HG03442 (cell line): ENCODE data around the gene CTF1.
"Not testable (repeated sequence)": the region's sequence is repeated elsewhere in the genome, so short reads cannot be mapped to it uniquely, and the experiment has no call there.

Experiments used
- ATAC-seq: cut with Tn5 transposase; IDR thresholded peaks from one replicate; pipeline ENCODE4 v1.9.1; 2021; ENCODE audit warnings: mild to moderate bottlenecking, moderate library complexity; ENCODE audit not compliant: unreplicated experiment

CTF1 gene

DNA sequence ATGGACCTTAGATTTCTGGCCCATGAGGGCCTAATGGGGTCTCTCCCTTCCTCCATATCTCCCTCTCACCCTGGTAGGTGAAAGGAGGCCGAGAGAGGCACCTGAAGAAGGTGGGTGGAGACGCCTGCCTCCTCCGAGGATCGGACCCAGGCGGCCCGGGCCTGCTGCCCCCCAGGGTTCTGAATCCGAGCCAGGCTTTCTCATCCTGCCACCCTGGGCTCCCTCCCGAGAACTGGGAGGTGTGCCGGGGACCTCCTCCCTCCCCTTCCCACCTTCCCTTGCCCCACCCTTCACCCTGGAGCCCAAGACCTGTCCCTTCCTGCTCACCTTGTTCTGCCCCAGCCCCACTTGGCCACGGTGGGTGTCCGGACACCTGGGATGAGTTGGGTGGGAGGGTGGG is 32.0 kb downstream of the CTF1 start:
- ATAC-seq, result no peak

DNA sequence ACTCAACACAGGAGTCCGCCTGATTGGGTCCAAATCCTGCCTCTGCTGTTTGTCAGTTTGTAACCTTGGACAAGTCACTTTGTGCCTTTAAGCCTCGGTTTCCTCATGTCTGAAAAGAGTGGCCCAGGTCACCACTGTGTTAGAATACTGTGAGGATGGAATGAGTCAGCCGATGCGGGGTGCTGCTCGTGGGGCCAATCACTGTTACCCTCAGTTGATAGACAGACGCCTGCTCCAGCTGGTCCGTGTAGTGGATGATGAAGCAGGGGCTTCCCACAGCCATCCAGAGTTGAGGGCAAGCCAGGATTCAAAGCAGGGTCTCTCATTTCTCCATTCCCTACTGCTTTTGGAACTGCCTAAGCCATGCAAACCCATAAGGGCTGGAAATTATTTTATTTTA is 32.8 kb downstream of the CTF1 start:
- no peak for ATAC-seq

DNA sequence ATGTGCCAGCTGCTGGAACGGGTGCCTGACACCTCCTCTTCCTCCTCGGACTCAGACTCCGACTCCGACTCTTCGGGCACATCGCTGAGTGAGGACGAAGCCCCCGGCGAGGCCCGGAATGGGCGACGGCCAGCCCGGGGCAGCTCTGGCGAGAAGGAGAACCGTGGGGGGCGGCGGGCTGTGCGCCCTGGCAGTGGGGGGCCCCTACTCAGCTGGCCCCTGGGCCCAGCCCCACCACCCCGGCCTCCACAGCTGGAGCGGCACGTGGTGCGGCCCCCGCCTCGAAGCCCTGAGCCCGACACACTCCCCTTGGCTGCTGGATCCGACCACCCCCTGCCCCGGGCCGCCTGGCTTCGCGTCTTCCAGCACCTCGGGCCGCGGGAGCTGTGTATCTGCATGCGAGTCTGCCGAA is 33.8 kb downstream of the CTF1 start:
- ATAC-seq, result no peak

DNA sequence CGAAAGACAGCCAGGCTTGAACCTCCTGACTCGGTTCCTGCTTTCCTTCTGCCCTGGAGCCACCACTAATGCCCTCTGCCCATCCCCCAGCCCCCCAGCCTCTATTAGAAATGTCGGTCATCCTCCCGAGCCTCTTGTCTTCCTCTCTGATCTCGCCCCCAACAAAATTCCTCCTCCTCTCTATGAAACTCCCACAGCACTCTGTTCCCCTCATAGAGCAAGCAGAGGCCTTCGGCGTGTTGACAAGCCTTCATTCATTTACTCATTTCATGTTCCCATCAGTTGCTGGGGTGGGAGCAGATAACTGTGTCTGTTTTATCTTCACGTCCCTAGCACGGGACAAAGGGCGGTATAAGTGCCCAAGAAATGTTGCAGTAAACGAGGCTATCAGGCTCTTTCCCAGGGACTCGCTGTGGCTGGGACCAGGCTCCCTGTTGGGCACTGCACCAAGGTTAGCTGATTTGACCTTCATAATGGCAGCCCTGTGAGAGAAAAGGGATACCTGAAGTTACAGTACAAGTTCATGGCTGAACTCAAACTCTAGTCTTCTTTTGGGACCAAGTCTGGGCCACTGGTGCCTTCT is 34.7 kb downstream of the CTF1 start:
- no peak for ATAC-seq

DNA sequence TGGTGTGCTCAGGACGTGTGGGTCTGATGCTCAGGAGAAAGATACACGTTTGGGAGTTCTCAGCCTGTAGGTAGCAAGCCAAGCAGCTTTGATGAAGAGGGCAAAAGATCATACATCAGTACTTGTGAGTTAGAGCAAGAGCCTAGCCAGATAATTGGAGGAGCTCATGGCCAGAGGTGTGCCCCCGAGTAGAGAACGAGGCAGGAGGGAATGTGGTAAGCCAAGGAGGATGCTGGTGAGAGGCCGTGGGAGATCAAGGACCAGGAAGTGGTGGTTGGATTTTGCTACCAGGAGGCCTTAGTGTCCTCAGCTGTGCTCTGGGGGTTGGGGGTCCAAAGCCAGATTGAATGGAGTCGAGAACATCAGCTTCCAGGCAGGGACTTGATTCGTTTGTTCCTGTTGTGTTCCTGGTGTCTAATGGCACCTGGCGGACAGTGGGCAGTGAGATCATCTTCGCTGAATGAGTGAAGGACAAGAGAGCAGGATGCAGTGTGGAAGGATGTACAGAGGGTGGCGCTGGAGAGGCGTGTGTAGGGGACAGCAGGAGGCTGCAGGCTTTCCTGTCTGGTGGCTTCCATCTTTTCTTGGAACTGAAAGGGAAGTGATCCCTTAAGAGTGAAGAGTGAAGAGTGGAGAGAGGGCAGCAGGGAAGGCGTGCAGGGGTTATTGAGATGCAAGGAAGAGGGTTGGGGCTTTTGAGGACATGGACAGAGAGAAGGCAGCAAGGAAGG is 38.6 kb downstream of the CTF1 start:
- no peak for ATAC-seq

DNA sequence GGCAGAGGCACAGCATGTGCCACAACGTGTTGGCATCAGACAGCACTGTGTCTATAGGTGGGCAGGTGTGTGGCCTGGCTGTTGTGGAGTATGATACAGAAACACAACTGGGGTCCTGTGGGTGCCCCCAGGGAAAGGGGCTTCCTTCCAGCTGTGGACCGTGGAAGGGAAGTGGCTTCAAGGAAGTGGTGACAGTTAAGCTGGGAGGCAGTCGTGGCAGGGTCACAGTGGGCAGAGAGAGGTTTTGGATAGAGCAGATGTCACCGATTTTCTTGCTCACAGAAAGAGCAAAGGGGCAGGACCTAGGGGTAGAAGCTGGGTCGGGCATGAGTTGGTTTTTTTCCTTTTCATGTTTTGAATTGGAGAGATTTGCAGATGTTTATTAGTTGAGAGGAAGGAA is 41.3 kb downstream of the CTF1 start:
- no peak for ATAC-seq

DNA sequence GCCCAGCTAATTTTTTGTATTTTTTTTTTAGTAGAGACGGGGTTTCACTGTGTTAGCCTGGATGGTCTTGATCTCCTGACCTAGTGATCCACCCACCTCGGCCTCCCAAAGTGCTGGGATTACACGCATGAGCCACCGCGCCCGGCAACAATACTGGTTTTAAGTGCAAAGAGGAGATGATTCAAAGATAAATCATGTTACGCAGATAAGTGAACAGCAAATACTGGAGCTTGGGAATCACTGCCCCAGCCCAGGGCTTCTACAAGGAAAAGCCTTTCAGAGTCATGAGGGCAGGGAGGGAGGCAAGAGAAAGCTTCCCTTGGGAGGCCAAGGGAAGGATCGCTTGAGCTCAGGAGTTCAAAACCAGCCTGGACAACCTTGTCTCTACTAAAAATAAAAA is 43.2 kb downstream of the CTF1 start:
- ATAC-seq, result not testable (repeated sequence)

DNA sequence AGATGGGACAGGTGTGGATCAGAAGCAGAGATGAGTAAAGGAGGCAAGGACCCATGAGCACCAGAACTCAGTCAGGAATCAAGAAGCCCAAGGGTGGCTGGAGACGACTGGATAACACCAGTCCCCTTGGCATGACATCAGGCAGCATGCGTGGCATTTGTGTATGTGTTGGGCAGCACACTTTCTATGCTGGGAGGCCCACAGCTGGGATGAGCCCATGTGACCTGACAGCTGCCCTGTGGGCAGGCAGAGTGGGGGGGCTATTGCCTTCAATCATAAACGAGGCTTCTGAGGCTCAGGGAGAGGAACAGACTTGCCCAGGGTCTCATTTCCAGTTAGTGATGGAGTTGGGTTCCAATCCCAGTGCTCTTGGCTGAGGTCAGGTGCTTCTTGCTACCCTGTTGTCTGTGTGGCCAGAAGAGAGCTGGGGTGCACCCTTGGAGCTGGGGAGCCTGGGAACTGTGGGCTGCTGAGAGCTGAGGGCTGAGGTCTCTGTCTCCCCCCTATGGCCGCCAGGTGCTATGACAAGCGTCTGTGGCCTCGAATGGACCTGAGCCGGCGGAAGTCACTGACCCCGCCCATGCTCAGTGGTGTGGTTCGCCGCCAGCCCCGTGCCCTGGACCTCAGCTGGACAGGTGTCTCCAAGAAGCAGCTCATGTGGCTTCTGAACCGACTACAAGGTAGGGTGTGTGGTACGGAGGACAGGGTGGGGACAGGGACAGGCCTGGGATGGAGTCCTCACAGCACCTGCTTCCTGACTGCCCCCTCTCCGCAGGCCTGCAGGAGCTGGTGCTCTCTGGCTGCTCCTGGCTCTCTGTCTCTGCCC is 45.4 kb downstream of the CTF1 start:
- ATAC-seq, result peak; percentile 87

DNA sequence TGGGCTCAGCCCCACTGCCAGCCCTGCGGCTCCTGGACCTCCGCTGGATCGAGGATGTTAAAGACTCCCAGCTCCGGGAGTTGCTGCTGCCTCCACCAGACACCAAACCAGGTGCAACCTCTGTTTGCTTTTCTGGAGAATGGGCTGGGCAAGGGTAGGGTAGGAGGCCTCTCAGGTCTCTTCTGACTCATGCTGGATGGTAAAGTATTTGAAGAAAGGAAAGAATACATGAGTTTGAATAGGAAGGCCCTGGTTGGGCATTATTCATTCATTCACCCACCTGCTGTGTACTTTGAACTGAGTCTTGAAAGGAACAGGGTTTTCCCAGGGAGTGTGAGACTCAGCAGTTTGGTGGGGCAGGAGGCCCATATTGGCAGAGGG is 46.0 kb downstream of the CTF1 start:
- no peak for ATAC-seq

DNA sequence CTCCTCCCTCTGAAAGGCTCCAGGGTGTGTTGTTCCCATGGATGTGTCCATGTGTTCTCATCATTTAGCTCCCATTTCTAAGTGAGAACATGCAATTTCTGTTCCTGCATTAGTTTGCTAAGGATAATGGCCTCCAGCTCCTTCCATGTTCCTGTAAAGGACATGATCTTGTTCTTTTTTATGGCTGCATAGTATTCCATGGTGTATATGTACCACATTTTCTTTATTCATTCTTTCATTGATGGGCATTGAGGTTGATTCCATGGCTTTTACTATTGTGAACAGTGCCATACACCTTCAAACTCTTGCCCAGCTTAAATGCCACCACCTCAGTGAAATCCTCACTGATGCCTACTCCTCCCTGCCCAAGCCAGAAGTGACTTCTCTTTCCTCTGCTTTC is 47.9 kb downstream of the CTF1 start:
- ATAC-seq, result no peak

DNA sequence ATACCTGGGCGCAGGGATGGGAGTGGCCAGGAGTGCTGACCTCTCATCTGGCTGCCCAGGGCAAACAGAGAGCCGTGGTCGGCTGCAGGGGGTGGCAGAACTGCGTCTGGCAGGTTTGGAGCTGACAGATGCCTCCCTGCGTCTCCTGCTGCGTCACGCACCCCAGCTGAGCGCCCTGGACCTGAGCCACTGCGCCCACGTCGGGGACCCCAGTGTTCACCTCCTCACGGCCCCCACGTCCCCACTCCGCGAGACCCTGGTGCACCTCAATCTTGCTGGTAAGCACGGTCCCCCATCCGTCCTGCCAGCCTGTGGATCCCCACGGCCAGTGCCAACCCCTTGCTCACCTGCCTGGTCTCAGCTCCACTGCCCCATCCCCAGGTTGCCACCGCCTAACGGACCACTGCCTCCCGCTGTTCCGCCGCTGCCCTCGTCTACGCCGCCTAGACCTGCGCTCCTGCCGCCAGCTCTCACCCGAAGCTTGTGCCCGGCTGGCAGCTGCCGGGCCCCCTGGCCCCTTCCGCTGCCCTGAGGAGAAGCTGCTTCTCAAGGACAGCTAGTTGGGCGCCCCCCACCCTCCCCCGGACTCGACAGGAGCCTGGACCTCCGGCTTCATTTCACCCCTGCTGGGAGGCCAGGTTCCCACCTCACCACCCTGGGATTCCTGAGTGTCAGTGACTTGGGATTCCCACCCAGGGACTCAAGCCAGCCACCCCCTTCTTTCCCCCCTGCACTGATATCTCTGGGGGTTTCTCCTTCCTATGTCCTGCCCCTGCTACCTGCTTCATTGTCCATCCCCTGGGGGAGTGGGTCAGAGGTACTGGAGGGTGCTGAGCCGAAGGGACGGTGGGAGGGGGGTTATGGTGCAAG is 50.5 kb downstream of the CTF1 start:
- ATAC-seq, result no peak

DNA sequence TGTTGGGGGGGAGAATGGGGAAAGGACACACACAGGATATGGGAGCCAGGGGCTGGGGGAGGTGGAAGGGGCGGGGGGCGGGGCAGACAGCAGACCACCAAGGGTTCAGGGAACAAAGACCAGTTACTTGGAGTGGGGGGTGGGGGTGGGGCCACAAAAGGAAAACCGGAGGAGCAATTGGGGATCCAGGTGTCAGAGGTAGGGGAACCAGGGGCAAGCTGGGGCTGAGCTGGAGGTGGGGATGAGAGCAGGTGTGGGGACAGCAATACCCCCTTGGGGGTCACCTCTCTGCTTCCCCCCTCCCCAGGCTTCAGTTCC is 51.1 kb downstream of the CTF1 start:
- no peak for ATAC-seq

DNA sequence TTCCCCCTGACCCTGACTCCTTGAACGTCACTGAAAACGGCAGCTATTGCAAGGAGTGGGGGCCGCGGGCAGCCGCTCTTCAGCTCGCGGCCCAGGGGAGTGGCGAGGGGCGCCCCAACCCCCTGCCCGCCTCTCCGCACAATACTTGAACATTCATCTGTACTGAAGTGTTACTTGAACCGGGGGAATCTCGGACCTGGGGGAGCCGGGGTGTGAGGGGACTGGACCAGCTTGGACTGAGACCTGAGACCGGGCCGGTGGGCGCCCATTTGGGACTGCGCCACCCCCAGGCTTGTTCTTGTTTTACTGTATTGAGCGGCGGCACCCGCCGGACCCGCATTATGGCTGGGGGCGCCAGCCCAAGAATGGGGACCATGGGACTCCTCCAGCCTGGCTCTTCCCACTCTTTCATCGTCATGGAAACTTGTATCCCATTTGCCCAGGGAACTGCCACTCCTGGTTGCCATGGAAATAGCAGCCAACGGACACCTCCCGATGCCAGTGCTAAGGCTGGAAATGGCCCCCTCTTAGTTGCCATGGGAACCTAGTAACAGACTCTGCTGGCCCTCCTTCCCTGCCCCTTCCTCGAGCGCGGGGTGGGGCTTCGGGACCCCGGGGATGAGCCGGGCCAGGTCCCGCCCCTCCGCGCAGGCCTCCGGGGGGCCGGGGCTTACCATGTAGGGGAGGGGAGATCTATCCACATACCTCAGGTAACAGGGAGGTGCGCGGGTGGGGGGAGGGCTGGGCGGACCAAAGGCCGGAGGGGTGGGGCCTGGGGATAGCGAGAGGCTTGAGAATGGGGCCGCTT is 51.6 kb downstream of the CTF1 start:
- no peak for ATAC-seq

DNA sequence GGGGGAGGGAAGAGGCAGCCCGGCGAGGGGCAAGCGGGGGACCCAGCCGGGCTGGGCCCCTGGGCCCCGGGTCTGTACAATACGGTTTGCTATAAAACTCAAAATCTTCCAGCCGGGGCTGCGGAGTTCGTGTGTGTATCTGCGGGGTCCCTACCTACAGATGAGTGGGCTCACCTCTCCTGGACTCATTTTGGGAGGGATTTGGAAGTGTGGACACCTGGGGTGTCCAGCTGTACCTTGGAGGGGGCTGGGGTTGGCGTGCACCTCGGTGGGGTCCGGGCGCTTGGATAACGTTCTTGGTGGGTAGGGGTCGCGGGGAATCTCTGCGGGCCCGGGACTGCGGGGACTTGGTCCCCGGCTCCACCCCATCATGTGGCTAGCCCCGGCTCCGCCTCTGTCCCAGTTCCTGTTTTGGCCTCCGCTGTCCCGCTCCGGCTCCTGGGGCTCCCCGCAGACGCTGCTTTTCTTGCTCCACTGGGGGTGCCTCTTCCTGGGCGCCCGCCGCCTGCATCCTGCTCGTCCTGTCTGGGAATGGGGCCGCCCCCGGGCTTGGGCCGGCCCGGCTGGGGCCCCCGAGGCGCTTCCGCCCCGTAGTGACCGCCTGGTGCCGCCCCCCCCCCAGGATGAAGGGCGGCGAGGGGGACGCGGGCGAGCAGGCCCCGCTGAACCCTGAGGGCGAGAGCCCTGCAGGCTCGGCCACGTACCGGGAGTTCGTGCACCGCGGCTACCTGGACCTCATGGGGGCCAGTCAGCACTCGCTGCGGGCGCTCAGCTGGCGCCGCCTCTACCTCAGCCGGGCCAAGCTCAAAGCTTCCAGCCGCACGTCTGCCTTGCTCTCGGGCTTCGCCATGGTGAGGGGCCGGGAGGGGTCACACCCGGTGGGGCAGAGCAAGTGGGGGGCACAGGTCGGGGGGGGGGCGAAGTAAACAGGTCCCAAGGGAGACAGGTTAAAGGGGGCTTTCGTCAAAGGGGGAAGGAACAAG is 52.5 kb downstream of the CTF1 start, which contains the start of gene ORAI3:
Gene ORAI3, plus strand, starts transcription at position 402 of the 983 bp plus-strand sequence. Its CDS starts 222 bp downstream, at position 624.
- peak; percentile 63 for ATAC-seq

DNA sequence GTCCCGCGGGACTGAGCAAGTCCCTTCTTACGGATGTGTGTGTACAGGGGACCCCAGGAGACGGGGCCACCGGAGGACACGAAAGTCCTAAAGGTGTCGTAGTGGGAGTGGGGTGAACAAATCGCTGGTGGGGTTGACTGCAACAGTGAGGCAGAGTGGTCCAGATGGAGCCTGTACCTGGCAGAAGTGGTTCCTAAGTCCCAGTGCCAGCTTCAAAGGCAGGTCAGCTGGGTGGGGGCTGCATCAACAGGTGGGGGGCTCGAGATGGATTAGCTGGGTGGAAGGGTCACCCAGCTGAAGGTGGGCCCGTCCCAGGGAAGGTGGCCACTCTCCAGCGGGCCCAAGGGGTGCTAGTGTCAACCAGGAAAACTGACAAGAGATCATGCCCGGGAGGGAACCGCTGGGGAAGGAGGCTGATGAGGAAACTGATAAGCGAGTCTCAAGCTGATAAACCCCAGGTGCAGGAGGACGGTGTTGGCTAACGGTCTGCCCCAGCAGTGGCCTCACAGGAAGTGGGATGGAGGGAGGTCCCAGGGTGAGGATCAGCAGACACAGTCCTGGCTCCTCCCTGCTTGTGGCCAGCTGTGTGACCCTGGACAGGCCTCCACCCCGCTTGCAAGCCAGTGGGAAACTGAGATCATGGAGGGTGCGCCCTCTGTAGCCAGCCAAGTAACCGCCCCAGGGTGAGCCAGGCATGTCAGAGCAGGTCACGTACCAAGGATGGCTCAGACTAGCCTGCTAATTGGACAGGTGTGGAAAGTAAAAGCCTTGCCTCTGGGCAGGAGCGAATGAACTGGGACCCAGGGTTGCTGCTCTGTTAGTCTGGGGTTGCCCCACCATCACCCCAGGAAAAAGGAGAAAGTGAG is 53.5 kb downstream of the CTF1 start:
- ATAC-seq, result peak; percentile 56

DNA sequence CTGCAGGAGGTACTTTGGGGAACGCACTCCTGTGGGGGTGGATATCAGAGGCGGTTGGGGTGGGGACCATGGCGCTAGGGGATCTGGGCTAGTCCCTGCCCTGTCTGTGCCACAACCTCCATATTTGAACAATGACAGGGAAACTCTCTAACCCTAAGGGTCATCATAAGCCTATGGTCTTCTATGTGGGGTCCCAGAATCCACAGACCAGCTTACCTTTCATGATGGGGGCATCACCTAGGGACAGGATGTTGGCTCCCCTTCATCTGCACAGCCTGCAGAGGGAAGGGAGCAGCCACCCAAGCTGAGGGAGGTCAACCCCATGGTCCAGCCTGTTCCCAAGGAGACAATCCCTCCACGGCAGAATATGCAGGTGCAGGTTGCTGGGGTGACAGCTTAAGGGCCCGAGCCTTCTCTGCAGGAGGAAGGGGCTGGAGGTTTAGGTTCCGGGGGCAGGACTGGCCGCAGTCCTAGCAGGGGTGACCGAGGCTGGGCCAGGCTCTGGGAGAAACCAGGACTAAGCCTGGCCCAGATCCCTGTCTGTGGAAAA is 54.2 kb downstream of the CTF1 start:
- ATAC-seq, result no peak

DNA sequence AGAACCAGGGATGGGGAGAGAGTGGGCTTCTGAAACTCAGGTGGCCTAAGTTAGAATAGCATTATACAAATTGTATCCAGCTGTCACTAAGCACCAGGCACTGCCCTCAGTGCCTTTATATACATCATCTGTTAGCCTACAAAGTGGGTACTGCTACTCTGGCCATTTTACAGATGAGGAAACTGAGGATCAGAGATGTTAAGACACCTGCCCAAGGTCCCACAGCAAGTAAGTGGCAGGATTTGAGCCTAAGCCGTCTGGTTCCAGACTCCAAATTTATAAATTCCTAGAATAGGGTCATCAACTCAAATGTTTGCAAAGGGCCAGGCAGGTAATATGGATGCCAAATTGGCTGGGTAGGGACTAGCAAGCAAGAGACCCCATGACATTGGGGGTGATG is 54.8 kb downstream of the CTF1 start:
- ATAC-seq, result no peak

DNA sequence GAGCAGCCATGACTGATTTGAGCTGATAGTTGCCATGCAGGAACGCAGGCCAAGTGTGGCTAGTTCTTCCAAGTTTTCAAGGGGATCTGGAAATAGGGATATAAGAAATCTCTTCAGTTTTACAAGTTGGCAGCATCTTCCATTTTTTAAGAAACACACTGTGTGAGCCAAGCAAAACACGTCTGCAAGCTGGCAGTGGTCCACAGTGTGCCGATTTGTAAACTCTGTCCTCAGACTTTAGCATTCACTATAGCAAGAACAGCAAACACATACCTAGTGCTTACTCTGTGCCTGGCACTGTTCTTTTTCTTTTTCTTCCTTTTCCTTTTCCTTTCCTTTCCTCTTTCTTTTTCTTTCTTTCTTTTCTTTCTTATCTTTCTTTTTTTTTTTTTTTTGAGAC is 55.3 kb downstream of the CTF1 start:
- ATAC-seq, result no peak
